Femur (tissue), 1 donor: Measurements from ENCODE around the gene PLSCR1.
"Not testable (repeated sequence)": the region's sequence is repeated elsewhere in the genome, so short reads cannot be mapped to it uniquely, and the experiment has no call there.

Experiments
- DNase-seq: peaks from one replicate; pipeline ENCODE4 v3.0.0-alpha.2; 2017

The PLSCR1 gene

DNA sequence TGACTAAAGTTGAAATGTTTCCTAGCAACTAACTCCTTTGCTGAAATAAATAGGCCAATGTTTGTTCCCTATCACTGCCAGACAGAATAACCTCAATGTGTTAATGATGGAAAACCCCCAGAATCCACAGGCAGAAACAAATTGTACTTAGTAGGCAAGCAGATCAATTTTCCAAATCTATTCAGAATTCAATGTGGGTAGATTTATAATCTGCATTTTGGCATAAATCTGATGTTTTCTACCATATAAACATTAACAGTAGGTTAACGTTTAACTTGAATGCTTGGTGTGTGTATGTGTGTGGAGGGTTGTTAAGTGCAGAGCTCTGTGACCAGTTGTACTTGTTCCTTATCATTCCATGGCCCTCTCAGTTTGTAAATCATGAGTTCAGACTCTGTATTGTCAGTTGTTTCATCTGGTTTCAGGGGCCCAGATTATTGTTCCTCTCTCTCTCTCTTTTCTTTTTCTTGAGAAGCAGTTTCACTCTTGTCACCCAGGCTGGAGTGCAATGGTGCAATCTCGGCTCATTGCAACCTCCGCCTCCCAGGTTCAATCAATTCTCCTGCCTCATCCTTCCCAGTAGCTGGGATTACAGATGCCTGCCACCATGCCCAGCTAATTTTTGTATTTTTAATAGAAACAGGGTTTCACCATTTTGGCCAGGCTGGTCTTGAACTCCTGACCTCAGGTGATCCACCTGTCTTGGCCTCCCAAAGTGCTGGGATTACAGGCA lies 32.8 kb downstream of the PLSCR1 start:
- no peak for DNase-seq

DNA sequence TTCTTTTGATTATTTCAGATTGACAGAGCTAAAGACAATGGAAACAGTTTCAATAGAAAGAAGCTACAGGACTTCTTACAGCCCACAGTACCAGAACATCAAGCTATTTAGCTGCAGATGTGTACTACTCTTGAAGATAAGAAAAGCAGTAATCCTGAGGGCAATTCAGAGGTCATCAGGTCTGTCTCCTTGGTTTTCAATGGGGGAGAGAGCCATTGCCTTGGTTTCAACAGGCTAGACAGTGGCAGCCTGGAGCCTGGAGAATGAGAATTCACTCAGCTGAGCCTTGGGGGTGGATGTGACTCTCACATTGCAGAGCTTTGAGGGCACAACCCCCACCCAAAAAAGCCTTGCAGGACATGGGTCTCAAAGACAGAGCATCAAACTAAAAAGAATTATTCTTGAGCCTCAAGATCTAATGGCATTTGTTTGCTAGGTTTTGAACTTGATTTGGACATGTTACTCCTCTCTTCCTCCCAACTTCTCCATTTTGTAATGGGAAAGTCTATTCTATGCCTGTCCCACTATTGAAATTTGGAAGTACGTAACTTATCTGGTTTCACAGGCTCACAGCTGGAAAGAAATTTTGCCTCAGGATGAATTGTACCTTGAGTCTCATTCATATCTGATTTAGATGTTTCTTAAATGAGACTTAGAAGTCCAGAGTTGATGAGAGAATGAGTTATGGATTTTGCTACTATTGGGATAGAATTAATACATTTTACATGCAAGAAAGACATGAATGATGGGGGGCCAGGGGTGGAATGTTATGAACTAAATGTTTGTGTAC lies 36.9 kb downstream of the PLSCR1 start:
- DNase-seq, result no peak

DNA sequence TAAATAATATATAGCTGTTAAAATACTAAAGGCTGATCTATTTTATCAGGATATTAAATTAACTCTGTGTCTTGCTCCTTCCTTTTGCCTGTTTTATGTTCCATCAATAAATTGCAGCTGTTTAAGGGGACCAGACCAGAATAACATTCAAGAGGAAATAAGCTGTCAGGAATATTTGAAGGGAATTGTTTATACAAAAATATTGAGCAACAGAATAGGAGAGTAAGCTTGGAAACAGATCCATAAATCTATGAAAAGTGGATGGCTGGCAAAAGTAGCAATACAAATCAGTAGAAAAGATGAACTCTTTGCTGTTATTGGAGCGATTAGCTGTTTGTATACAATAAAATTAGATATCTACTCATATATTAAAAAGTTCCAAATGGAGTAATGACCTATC lies 38.9 kb downstream of the PLSCR1 start:
- no peak for DNase-seq

DNA sequence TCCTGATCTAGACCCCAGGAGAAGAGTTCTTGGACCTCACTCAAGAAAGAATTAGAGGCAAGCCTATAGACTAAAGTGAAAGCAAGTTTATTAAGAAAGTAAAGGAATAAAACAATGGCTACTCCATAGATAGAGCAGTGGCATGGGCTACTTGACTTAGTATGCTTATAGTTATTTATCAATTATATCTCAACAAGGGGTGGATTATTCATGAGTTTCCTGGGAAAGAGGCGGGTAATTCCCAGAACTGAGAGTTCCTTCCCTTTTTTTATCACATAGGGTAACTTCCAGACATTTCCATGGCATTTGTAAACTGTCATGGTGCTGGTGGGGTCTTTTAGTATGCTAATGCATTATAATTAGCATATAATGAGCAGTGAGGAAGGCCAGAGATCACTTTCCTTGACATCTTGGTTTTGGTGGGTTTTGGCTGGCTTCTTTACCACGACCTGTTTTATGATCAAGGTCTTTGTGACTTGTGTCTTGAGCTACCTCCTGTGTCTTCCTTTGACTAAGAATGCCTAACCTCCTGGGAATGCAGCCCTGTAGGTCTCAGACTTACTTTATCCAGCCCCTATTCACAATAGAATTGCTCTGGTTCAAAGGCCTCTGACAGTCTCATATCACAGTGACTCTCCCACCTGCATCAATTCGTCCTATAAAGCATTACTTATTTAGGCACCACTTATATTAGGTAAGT lies 39.8 kb downstream of the PLSCR1 start:
- DNase-seq, result no peak

DNA sequence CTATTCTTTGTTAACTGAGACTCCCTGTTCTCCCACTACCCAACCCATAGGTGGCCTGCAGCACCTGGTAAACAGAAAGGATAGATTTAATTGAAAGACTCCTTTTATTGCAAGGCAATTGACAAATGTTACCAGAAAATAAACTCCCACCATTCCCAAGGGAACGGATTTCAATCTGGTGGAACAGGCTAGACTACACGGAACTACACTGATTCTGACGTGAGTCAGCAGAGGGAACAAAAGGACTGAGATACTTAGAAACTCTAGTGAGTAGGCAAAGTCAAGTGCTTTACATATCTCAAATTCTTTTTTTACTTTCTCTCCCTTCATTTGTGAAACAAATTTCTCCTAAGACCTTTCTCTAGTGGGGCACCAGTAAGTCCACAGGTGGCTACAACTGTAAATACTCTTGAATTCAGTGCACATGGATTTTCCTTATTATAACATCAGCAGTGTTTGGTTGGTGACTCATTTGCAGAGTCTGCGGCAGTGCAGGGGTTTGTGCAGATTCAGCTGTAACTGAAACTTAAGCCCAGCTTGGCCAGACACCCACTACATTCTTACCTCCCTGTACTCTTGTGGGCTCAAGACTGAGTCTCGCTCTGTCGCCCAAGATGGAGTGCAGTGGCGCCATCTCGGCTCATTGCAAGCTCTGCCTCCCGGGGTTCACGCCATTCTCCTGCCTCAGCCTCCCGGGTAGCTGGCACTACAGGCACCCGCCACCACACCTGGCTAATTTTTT lies 40.8 kb downstream of the PLSCR1 start:
- no peak for DNase-seq

DNA sequence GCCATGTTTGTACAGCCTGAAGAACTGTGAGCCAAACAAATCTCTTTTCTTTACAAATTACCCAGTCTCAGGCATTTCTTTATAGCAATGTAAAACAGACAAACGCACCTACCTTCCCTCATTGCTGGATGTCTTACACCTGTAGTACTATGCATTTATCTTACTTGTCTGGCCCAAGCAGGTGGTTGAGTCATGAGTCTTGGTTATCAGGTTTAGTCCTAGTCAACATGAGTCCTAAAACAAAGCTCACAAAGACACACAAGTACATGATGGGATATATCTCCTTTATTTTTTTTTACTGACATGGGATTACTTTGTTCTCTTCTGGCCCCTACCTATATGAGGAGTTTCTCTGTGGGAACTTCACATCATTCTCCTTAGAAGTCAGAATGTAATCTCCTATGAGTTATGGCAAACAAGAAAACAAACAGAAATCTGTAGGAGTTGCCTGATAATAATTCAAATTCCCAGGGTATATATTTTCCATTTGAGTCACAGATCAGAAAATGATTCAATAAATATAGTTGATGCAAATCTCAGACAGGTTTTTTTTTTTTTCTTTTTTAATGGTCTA lies 41.4 kb downstream of the PLSCR1 start:
- DNase-seq, result no peak

DNA sequence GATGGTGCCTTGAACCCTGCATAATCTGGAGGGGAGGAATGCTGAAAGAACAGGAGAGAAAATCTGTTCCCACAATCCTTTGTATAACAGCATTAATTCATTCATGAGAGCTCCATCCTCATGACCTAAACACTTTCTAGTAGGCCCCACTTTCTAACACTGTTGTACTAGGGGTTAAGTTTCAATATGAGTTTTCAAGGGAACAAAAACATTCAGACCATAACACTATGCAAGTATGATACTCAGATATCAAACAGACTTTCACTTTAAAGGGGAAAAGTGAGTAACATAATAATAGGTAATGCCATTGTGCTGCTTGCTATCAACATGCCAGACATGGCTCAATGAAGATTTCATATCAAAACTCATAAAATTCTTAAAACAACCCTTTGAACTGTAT lies 42.7 kb downstream of the PLSCR1 start:
- DNase-seq, result no peak

DNA sequence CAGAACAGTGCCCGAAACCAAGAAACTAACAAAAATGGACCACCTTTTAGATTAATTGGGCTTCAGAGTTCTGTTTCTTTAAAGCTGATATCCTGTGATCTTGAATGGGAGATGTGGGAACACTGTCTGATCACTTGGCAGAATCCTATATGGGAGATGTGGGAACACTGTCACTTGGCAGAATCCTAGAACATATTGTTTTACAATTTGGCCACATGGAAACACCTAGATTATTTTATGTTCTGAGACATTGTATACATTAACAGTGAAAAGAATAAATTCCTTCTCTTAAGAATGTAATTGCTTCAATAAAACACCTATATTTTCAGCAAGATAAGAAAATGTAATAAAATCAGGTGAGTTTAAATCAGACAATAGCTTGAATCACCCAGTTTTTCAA lies 44.7 kb downstream of the PLSCR1 start:
- no peak for DNase-seq

DNA sequence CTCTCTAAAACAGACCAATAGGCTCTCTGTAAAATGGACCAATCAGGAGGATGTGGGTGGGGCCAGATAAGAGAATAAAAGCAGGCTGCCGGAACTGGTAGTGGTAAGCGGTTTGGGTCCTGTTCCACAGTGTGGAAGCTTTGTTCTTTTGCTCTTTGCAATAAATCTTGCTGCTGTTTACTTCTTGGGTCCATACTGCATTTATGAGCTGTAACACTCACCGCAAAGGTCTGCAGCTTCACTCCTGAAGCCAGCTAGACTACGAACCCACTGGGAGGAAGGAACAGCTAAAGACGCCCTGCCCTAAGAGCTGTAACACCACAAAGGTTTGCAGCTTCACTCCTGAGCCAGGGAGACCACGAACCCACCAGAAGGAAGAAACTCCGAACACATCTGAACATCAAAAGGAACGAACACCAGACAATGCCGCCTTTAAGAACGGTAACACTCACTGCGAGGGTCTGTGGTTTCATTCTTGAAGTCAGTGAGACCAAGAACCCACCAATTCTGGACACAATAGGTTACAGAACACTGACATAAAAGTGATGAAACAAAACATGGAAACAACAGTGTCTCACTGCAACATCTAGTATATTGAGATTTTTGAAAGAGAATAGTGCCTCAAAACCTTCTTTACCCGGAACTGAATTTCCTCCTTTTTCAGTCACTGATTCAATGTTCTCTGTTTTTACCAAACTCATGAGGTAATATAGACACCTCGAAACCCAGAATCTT lies 46.2 kb downstream of the PLSCR1 start:
- no peak for DNase-seq

DNA sequence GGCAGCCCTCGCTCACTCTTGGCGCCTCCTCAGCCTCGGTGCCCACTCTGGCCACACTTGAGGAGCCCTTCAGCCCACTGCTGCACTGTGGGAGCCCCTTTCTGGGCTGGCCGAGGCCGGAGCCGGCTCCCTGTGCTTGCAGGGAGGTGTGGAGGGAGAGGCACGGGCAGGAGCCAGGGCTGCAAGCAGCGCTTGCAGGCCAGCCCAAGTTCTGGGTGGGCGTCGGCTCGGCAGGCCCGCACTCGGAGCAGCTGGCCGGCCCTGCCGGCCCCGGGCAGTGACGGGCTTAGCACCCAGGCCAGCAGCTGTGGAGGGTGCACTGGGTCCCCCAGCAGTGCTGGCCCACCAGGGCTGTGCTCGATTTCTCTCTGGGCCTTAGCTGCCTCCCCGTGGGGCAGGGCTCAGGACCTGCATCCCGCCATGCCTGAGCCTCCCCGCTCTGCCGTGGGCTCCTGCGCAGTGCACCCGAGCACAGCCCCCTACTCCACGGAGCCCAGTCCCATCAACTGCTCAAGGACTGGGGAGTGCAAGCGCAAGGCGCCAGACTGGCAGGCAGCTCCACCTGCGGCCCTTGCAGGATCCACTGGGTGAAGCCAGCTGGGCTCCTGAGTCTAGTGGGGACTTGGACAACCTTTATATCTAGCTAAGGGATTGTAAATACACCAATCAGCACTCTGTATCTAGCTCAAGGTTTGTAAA lies 47.1 kb downstream of the PLSCR1 start:
- not testable (repeated sequence) for DNase-seq

DNA sequence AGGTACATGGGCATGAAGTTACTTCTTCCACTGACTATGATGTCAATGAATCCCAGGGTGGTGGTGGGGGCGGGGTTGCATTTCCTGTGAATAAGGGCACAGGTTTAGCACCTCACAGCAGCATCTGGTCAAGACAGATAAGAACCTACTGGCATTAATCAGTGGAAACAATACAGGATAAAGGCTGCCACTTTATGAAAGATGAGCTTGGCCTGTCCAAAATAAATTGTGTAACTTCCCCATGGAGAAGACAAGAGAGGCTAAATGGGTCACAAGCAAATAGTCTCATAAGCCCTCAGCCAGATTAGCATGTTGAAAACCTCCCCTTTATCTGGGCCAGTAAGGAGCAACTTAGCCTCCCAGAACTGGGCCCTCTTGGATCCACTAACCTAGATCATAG lies 47.7 kb downstream of the PLSCR1 start:
- no peak for DNase-seq

DNA sequence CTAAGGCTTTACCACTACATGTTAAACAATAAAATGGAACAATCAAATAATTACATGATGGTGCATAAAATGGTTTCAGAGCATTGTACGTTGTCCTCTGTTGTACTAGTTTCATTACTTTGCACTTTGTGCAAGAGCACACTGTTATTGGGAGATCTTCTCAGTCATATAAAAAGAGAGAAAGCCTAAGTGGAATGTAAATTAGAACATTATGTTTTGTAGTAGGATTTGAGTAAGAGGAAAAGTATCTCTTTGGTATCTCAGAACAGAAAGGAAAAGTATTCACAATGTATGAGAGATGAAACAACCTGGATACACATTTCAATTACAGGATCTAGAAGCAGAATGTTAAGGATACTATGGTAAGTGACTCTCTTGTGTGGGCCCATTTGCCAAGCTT lies 48.2 kb downstream of the PLSCR1 start:
- DNase-seq, result no peak

DNA sequence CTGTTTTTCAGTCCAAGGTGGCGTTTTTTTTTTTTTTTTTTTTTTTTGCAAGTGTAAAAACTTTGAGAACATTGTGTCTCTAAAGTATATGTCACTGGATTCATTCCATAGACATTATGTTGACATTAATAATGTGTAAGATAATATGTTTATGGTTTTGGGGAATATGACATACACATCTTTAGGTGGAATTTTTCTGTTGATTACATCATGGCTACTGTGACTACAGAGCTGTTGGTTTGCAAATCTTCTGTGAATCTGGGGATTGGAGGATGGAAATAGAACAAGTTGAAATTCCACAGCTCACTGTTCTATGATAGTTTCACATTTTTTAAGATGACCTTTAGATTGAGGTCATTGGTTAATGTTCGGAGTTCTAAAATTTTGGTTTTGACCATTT lies 50.6 kb downstream of the PLSCR1 start:
- DNase-seq, result no peak

DNA sequence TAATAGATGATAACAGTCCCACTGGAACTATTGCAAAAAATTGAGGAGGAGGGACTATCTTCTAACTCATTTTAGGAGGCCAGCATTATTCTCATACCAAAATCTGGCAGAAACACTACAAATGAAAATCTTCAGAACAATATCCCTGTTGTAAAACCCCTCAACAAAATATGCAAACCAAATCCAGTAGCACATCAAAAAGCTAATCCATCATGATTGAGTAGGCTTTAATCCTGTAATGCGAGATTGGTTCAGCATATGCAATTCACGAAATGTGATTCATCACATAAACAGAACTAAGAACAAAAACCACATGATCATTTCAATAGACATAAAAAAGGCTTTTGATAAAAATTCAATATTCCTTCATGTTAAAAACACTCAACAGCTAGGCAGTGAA lies 51.2 kb downstream of the PLSCR1 start:
- no peak for DNase-seq

DNA sequence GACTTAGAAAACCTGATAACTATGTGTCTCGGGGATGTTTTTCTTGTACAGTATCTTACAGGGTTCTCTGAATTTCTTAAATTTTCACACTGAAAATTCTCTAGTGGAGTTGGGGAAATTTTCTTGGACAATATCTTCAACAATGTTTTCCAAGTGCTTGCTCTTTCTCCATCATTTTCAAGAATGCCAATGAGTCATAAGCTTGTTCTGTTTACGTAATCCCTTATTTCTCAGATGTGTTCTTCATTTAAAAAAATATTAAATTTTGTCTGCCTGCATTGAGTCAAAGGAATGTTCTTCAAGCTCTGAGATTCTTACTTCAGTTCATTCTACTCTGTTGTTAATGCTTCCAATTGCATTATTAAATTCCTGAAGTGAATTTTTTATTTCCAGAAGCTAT lies 53.1 kb downstream of the PLSCR1 start:
- DNase-seq, result no peak

DNA sequence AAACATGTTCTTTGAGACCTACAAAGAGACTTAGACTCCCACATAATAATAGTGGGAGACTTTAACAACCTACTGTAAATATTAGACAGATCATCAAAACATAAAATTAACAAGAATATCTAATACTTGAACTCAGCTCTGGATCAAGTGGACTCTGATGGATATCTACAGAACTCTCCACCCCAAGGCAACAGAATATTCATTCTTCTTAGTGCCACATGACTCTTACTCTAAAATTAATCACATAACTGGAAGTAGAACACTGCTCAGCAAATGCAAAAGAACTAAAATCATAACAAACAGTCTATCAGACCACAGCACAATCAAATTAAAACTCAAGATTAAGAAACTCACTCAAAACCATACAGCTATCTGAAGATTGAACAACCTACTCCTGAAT lies 59.1 kb downstream of the PLSCR1 start:
- no peak for DNase-seq

DNA sequence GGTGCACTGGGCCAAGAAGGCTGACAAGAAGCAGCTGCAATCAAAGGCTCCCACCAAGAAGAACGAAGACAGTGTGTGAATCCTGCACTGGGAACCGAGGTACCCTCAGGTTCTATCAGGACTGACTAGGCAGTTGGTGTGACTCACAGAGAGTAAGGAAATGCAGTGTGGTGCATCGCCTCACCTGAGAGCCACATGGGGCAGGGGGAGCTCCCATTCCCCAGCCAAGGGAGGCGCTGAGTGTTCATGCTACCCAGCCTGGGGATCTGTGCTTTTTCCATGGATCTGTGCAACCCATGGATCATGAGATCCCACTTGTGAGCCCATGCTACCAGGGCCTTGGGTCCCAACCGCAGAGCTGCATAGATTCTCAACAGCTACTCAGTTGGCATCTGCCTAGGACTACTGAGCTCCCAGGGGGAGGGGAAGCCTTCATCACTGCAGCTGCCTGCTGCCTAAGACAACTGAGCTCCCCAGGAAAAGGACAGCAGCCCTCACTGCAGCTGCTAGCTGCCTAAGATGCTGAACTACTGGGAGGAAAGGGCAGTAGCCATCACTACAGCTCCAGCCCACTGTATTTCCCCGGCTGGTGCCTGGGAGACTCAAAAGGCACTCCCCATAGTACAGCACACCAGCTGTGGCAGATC lies 68.2 kb downstream of the PLSCR1 start:
- no peak for DNase-seq

DNA sequence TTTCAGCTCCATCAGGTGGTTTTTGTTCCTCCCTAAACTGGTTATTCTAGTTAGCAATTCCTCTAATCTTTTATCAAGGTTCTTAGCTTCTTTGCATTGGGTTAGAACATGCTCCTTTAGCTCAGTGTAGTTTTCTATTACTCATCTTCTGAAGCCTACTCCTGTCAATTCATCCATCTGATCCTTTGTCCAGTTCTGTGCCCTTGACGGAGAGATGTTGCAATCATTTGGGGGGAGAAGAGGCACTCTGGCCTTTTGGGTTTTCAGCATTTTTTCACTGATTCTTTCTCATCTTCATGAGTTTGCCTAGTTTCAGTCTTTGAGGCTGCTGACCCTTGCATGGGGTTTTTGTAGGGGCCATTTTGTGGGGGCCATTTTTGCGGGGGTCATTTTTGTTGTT lies 69.4 kb downstream of the PLSCR1 start:
- DNase-seq, result not testable (repeated sequence)

DNA sequence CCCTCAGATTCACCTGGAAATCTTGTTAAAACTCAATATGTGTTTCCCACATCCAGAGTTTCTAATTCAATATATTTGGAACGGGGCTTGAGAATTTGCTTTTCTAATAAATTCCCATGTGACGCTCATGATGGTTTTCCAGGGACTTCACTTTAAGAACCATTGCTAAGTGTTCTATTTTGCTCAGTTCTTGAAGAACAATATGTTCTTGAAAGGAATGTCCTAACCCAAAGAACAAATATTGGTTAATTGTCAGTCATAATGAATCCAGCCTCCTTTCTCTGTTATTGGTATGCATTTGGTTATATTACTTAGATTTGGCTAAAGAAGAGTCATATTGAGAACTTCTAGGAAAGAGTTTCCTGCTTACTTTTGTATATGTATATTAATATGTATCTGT lies 70.7 kb downstream of the PLSCR1 start:
- DNase-seq, result no peak

DNA sequence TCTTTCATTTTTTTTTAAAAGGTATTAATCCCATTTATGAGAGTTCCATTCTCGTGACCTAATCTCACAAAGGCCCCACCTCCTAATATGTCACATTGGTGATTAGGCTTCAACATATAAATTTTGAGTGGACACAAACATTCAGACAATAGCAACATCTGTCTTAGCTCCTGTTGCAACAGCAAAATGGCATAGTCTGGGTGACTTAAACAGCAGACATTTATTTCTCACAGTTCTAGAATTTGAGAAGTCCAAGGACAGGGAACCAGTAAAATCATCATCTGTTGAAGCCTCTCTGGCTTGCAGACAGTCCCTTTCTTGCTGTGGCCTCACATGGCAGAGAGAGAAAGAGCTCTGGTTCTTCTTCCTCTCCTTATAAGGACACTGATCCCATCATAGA lies 71.8 kb downstream of the PLSCR1 start:
- DNase-seq, result no peak

DNA sequence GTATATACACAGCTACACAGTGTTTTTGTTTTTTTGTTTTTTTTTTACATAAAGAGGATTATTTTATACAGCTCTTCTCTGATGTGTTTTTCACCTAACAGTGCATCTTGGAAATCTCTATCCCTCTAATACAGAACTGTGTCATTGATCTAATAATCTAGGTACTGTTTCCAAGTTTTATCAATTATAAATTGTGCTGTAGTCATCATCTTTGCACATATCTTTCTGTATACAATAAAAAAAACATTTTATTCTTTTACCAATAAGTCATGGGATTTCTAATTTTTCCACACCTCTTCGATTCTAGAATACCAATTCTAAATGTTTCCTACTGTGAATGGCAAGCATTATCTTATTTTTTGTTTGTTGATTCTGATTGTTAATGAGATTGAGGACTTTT lies 73.4 kb downstream of the PLSCR1 start:
- DNase-seq, result no peak
